Activated CD4-positive, CD25-positive, alpha-beta regulatory T cell treated with anti-CD3 and anti-CD28 coated beads, Interleukin-2, amount 50 U/mL, for 72 hours (primary cell): ENCODE data around the gene MTARC1.
A peak's percentile ranks its signal among the peaks of the same experiment; 100 is the strongest.

Experiments
- DNase-seq: peaks from one replicate; pipeline ENCODE4 v3.0.0; 2021

Gene MTARC1

GRCh38 chr1:220808345-220809186 is 21.9 kb downstream of the MTARC1 start:
- DNase-seq, result no peak

GRCh38 chr1:220809187-220809550 is 22.5 kb downstream of the MTARC1 start:
- no peak for DNase-seq

GRCh38 chr1:220809704-220810103 is 23.0 kb downstream of the MTARC1 start:
- no peak for DNase-seq

GRCh38 chr1:220810179-220810653 is 23.5 kb downstream of the MTARC1 start:
- peak; percentile 68 for DNase-seq

- DNase-seq, result no peak
Observed at GRCh38 chr1:220810963-220811362, 24.2 kb downstream of the MTARC1 start.

- DNase-seq, result no peak
Observed at GRCh38 chr1:220811695-220812094, 25.0 kb downstream of the MTARC1 start.

GRCh38 chr1:220812308-220812707 is 25.6 kb downstream of the MTARC1 start:
- DNase-seq, result no peak

GRCh38 chr1:220813013-220813412 is 26.3 kb downstream of the MTARC1 start:
- DNase-seq, result no peak

- DNase-seq, result no peak
Observed at GRCh38 chr1:220815409-220815808, 28.7 kb downstream of the MTARC1 start.

- DNase-seq, result no peak
Observed at GRCh38 chr1:220817907-220818306, 31.2 kb downstream of the MTARC1 start.

GRCh38 chr1:220818421-220819173 is 31.9 kb downstream of the MTARC1 start:
- no peak for DNase-seq

- no peak for DNase-seq
Observed at GRCh38 chr1:220819467-220820026, 32.8 kb downstream of the MTARC1 start.

GRCh38 chr1:220824031-220824989 is 37.6 kb downstream of the MTARC1 start:
- no peak for DNase-seq

- DNase-seq, result no peak
Observed at GRCh38 chr1:220825819-220826551, 39.3 kb downstream of the MTARC1 start.

GRCh38 chr1:220826729-220827128 is 40.0 kb downstream of the MTARC1 start:
- no peak for DNase-seq

- no peak for DNase-seq
Observed at GRCh38 chr1:220827445-220828178, 40.9 kb downstream of the MTARC1 start.

- no peak for DNase-seq
Observed at GRCh38 chr1:220828179-220828490, 41.4 kb downstream of the MTARC1 start.

GRCh38 chr1:220828950-220829586 is 42.4 kb downstream of the MTARC1 start:
- no peak for DNase-seq

- no peak for DNase-seq
Observed at GRCh38 chr1:220833436-220833835, 46.7 kb downstream of the MTARC1 start.

- no peak for DNase-seq
Observed at GRCh38 chr1:220834155-220834870, 47.6 kb downstream of the MTARC1 start.
